Stimulated activated CD4-positive, alpha-beta T cell treated with anti-CD3 and anti-CD28 coated beads, Interleukin-4, amount 100 ng/mL, for 1 hour (primary cell): ENCODE data around the gene RNASE2.
"Not testable (repeated sequence)": the region's sequence is repeated elsewhere in the genome, so short reads cannot be mapped to it uniquely, and the experiment has no call there.

Source experiments
- DNase-seq: peaks from one replicate; pipeline ENCODE4 v3.0.0-alpha.2; 2020

The RNASE2 gene

DNA sequence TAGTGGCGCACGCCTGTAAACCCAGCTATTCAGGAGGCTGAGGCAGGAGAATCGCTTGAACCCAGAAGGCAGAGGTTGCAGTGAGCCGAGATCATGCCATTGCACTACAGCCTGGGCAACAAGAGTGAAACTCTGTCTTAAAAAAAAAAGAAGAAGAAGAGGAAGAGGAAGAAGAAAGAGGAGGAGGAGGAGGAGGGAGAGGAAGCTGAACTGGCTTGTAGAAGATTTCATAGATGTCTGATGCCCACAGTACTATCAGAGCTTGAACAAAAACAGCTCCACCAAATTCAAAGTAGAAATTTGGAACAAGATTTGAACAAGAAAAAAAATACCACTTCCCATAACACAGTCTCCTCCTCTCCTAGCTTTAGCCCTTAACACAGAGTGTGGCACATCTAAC, 30.4 kb downstream of the RNASE2 start:
- not testable (repeated sequence) for DNase-seq

DNA sequence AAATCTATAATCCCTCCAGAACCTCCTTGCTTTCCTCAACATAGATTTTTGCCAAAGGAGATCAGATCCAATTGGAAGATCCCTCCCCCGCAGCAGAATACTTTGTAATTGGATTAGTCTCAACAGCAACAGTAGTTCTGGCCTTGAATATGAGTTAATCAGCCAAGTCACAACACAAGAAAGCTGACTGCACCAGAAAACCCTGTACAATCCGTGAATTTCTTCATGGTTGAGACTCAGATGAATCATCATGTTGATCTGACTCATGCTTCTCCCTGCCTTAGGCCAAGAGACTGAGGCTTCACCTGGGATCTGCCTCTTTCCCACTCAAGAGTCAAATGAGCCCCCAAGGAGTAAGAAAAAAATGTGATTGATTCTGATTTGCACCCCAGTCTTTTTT, 31.5 kb downstream of the RNASE2 start:
- DNase-seq = no peak

DNA sequence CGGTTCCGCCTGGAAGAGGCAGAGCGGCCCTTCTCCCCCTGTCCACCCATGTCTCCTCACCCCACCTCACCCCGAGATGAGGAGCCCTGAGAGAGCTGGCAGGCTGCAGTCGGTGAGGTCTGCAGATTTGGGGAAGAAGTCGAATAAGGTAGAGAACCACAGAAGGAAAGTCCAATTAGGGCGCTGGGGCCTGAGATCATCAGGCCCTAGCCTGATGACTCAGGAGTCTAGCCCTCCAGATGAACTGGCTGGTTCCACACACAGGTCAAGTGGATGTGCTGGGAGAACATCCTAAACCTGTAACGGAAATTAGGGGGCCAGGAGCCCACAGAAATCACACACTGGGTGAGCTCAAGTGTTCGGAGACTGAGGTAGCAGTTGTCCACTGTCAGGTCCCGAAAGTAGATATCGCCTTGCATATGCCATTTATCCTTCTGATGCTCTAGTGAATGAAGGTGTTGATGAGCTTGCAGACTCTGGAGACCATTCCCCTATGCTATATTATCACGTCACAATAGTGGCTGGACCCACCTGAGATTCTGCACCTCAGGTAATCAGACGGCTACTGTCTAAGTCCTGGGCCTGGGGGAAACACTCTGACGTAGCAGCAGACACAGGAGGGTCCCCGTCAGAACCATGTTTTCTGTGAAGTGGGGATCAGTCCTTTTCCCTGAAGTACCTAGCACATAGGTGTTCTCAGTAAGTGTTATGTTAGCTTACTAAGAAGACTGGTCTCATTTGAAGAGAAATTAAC, 33.6 kb downstream of the RNASE2 start:
- DNase-seq = no peak

DNA sequence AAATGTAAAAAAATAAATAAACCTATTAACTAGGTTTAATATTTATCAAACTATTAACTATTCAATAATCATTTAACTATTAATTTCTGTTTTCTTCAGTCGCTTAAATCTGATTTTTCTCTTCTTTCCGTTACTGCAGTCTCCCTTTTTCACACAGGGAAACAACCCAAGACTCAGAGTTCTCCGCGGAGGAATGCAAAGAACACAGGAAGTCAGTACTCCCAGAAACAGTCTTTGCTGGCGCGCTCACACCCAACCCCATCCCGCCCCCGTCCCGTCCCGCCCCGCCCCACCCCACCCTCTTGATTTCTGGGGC, 34.1 kb downstream of the RNASE2 start:
- DNase-seq = no peak

DNA sequence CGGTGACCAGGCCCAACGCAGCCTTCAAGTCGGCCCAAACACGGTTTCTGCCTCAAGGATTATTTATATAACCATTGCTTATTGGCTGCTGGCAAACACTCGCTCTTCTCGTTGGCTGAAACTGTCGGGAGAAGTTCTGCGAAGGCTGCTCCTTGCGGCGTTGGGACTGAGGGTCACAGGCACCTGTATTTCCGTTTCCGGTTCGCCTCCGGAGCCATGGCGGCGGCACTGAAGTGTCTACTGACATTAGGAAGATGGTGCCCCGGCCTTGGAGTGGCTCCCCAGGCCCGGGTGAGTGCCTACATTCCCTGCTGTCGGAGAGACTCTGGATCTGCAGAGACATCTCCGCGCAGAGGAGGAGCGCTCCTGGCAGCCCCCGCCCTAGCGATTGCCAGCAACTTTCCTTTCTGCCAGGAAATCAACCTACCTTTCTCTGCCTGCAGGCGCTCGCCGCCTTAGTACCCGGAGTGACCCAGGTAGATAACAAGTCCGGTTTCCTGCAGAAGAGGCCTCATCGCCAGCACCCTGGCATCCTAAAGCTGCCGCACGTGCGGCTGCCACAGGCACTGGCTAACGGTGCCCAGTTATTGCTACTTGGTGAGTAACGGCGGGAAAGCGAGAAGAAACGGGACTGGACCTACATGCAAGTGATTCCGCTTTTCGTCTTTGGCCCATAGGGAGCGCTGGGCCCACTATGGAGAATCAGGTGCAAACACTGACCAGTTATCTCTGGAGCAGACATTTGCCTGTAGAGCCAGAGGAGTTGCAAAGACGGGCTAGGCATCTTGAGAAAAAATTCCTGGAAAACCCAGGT, 34.7 kb downstream of the RNASE2 start, which contains the start of gene METTL17:
METTL17 (plus strand) TSS at position 194 of the 814 bp plus-strand sequence; CDS start at position 217, 23 bp downstream.
- DNase-seq = peak; percentile 85

DNA sequence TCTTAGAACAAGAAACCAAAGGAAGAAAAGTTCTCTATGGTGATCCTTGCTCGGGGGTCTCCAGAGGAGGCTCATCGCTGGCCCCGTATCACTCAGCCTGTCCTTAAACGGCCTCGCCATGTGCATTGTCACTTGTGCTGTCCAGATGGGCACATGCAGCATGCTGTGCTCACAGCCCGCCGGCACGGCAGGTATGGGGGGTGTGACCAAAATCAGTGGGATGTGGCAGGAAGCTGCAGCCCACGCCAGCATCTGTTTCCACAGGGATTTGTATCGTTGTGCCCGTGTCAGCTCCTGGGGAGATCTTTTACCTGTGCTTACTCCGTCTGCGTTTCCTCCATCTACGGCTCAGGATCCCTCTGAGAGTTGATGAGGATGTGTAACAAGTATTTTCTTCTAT, 41.2 kb downstream of the RNASE2 start:
- no peak for DNase-seq

DNA sequence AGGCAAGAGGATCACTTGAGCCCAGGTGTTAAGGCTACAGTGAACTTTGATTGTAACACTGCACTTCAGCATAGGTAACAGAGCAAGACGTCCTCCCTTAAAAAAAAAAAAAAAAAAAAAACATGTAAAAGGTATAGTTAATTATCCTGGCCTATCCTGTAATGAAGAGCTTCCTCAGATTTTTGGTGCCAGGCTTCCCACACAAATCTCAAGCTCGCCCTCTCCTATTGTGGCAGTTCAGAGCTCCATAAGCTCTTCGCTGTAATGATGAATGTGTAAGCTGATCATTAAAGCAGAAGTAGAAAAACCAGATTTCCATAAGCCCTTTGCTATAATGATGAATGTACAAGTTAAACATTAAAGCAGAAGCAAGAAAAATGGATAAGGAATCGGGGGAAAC, 41.8 kb downstream of the RNASE2 start:
- DNase-seq = no peak

DNA sequence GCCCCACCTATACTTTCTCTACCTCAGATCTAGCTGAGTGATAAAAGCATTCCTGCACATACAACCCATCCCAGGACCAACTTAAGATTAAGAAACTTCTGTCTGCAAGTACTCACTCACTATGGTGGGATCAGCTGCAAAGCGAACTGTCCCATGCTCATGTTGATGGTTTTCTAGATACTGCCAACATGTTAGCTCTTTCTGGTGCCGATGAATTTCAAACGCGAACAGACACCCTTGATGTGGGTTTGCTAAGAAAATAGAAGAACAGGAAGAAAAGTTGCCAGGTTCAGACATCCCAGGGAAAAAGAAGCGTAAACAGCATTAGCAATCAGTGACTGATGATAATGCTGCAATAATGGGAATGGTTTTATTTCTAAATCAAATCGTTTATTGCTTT, 42.3 kb downstream of the RNASE2 start:
- no peak for DNase-seq

DNA sequence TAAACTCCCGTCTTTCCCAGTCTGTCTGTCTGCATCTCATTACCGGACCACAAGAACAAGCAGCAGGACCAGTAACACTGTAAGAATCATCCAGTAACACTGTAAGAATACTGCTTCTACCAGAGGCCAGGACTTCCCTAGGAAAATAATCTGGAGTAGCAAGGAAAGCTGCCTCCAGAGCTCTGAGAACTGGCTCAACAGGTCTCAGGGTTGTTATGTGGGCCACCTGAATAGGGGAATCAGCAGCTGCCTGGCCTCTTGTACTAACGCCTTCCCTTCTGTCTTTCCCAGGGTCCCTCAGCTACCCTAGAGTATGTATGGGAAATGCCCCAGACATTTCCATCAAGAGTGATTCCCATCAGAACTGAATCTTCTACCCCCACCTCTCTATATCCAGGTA, 42.9 kb downstream of the RNASE2 start:
- no peak for DNase-seq

DNA sequence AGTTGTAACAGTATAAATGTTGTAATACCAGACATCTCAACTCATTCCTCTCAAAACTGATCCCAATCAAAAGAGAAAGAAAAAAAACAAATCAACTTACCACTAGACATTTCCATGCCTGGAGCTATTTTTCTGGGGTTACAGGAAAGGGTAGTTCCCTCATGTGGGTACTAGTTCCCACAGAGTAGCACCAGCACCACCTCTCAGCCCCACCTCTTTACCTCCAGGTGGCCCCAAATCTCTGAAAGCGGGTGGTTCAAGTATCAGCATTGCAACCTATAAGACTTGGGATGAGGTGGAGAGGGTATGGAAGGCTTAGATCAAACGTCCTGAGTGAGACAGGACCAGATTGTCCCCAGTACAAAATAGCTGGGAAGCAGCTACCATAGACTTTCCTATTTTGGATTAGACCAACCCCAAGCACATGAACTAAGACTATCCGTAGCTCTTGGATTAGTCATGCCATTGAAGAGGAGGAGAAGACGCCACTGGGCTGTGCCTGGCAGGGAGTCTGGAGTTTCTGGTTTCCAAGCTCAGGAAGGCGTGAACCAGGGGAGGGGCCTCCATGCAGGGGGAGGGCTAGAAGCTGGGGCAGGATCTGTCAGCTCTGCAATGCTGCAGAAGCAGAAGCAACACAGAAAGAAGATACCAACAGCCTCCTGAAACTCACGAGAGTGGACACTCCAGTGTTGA, 43.5 kb downstream of the RNASE2 start, which contains the start of gene SLC39A2:
SLC39A2 (plus strand) TSS at position 620 of the 693 bp plus-strand sequence. CDS start 154 bp downstream, outside the sequence.
- DNase-seq = no peak

DNA sequence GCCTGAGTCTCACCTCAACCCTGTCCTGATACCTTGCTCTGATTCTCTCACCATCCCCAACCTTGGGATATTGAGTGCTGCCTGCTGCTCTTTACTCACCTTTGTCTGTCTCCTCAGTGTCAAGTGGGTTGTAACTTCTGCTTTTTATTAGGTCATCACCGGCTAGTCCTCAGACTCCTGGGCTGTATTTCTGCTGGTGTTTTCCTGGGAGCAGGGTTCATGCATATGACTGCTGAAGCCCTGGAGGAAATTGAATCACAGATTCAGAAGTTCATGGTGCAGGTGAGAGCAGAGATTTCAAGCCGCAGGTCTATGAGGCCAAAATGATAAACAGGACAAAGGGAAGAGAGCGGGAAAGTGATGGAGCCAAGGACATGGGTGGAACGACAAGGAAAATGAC, 44.3 kb downstream of the RNASE2 start:
- no peak for DNase-seq

DNA sequence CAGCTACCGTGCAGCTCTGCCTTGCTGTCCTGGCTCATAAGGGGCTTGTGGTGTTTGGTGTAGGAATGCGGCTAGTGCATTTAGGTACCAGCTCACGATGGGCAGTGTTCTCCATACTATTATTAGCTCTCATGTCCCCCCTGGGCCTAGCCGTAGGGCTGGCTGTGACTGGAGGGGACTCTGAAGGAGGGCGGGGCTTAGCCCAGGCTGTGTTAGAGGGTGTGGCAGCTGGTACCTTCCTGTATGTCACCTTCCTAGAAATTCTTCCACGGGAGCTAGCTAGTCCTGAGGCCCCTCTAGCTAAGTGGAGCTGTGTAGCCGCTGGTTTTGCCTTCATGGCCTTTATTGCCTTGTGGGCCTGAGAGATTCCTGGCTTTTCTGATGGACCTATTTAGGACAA, 45.9 kb downstream of the RNASE2 start:
- DNase-seq = no peak

DNA sequence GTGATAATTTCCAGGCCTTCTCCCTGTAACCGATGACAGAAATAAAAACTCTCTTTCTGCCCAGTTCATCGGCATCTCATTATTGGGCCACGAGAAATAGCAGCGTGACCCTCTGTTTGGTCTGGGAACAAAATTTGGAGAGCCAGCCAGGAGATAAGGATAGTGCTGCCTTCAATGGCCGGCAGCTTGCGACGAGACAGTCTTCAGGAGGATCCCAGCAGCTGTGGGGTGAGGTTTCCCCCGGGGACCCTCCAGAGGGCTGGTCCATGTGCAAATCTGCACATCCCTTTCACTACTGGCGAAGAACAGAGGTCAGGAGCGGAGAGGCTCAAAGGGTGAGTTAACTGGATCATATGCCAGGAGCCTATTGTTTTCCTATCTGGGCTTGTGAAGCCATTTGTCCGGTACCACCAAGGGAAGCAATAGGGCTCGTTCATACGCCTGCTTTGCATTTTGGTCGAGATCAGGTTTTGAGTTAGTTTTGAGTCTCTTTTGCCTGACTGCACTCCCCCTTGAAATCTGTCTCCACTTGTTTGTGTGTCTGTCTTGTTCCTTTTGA, 48.6 kb downstream of the RNASE2 start:
- DNase-seq = no peak
